Suprapubic skin (tissue), 4 donors: ENCODE data around the gene INPP1.
"Not testable (repeated sequence)": the region's sequence is repeated elsewhere in the genome, so short reads cannot be mapped to it uniquely, and the experiment has no call there.

Experiments
- POLR2A ChIP-seq, 2 donors: fragments of 450-650 bp; IDR thresholded peaks; one replicate each; pipeline ENCODE4 v1.6.1; 2017; ENCODE audit warnings: antibody characterized with exemption in 2 of 2, mild to moderate bottlenecking in 2 of 2, moderate library complexity in 2 of 2
- POLR2AphosphoS5 ChIP-seq, 3 donors: sonication (generic); formaldehyde crosslinking; IDR thresholded peaks; one replicate each; pipeline ENCODE4 v1.6.1; 2017; ENCODE audit warnings: antibody characterized with exemption in 3 of 3
- TF ChIP-seq, protein P1 (sequence below), 2 donors: fragments of 200-600 bp in 1 of 2; fragments of 450-650 bp in 1 of 2; sonication (generic) in 1 of 2; IDR thresholded peaks; one replicate each; pipeline ENCODE4 v1.5.1; 2016 to 2019; ENCODE audit warnings: antibody characterized with exemption in 2 of 2, mild to moderate bottlenecking in 1 of 2, moderate library complexity in 1 of 2

- TF ChIP-seq, protein P1, sequence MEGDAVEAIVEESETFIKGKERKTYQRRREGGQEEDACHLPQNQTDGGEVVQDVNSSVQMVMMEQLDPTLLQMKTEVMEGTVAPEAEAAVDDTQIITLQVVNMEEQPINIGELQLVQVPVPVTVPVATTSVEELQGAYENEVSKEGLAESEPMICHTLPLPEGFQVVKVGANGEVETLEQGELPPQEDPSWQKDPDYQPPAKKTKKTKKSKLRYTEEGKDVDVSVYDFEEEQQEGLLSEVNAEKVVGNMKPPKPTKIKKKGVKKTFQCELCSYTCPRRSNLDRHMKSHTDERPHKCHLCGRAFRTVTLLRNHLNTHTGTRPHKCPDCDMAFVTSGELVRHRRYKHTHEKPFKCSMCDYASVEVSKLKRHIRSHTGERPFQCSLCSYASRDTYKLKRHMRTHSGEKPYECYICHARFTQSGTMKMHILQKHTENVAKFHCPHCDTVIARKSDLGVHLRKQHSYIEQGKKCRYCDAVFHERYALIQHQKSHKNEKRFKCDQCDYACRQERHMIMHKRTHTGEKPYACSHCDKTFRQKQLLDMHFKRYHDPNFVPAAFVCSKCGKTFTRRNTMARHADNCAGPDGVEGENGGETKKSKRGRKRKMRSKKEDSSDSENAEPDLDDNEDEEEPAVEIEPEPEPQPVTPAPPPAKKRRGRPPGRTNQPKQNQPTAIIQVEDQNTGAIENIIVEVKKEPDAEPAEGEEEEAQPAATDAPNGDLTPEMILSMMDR (IDR thresholded peaks at IDR 0.05) = not testable (repeated sequence)
- not testable (repeated sequence) for TF ChIP-seq POLR2AphosphoS5, POLR2A (IDR thresholded peaks at IDR 0.05)
Measured at GRCh38 chr2:190312635-190313025, 30.8 kb upstream of the INPP1 start.
